GM12891 (cell line): ENCODE results near the gene PILRA.

Experiments used
- POLR2A ChIP-seq: IDR thresholded peaks from 2 replicates; pipeline ENCODE4 v1.6.1; 2011; ENCODE audit warnings: low read depth, low read length, control low read depth
- POLR2AphosphoS5 ChIP-seq: IDR thresholded peaks from 2 replicates; pipeline ENCODE4 v1.6.1; 2011; ENCODE audit warnings: low read depth, low read length, control low read depth
- TAF1 ChIP-seq: IDR thresholded peaks from 2 replicates; pipeline ENCODE4 v1.6.1; 2011; ENCODE audit warnings: low read depth, low read length, control low read depth

DNA sequence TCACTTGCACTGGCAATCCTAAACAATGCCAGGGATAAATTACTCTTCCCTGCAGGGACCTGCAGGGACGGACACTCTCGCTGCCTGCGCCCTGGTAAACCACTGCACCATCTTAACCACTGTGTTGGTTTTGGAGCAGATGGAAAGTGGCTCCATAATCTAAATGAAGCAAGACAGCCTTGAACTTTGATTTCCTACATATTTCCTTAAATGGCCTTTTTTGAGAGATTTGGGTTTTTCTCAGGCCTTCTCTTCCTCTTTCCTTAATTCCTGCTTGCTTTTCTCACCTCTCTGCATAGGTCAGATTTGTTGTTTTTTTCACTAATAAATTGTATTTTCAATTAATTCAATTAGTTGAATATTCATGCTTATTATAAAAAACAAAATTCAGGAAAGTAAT is 2.8 kb downstream of the PILRA start:
- TF ChIP-seq TAF1 (no peak), POLR2A (no peak), POLR2AphosphoS5 (no peak)
